ENCODE results near the gene VMA21.

VMA21 gene

GRCh38 chrX:151402719-151403390 lies 5.8 kb downstream of the VMA21 start:
- TF ChIP-seq CTCF (conservative IDR thresholded peaks at IDR 0.05; ENCODE audit: low read depth, low read length), result no peak
- H3K4me3 ChIP-seq (ENCODE audit: low read depth, low read length), result no peak overlapping the region
- no peak for DNase-seq (ENCODE audit: low read depth)

GRCh38 chrX:151416579-151416978 lies 19.6 kb downstream of the VMA21 start:
- DNase-seq (ENCODE audit: low read depth), result no peak
- no peak overlapping the region for H3K4me3 ChIP-seq (ENCODE audit: low read depth, low read length)
- TF ChIP-seq CTCF (conservative IDR thresholded peaks at IDR 0.05; ENCODE audit: low read depth, low read length), result no peak

- DNase-seq (ENCODE audit: low read depth), result peak; percentile 2
- TF ChIP-seq CTCF (conservative IDR thresholded peaks at IDR 0.05; ENCODE audit: low read depth, low read length), result no peak
- H3K4me3 ChIP-seq (ENCODE audit: low read depth, low read length), result no peak overlapping the region
Observed at GRCh38 chrX:151419782-151420181, 22.8 kb downstream of the VMA21 start.

GRCh38 chrX:151424505-151424904 lies 27.5 kb downstream of the VMA21 start:
- no peak for TF ChIP-seq CTCF (conservative IDR thresholded peaks at IDR 0.05; ENCODE audit: low read depth, low read length)
- DNase-seq (ENCODE audit: low read depth), result no peak
- no peak overlapping the region for H3K4me3 ChIP-seq (ENCODE audit: low read depth, low read length)

GRCh38 chrX:151448509-151448908 lies 51.5 kb downstream of the VMA21 start:
- no peak for TF ChIP-seq CTCF (conservative IDR thresholded peaks at IDR 0.05; ENCODE audit: low read depth, low read length)
- no peak for DNase-seq (ENCODE audit: low read depth)
- no peak overlapping the region for H3K4me3 ChIP-seq (ENCODE audit: low read depth, low read length)

GRCh38 chrX:151458824-151459223 lies 61.8 kb downstream of the VMA21 start:
- no peak overlapping the region for H3K4me3 ChIP-seq (ENCODE audit: low read depth, low read length)
- peak; percentile 74 for DNase-seq (ENCODE audit: low read depth)
- no peak for TF ChIP-seq CTCF (conservative IDR thresholded peaks at IDR 0.05; ENCODE audit: low read depth, low read length)

Measured in choroid plexus epithelial cell (primary cell).